Measurements from ENCODE around the gene SDHB.

- TF ChIP-seq POLR2A (IDR thresholded peaks at IDR 0.05) (no peak), CTCF (IDR thresholded peaks at IDR 0.05) (no peak)
Measured at GRCh38 chr1:16982902-16983301, 70.9 kb downstream of the SDHB start.

Measured in right lobe of liver (tissue), 4 donors.